GM18909 (cell line): ENCODE data around the gene LRRC53.

Experiments used
- ATAC-seq: cut with Tn5 transposase; IDR thresholded peaks from one replicate; pipeline ENCODE4 v1.9.1; 2021; ENCODE audit warnings: mild to moderate bottlenecking; ENCODE audit not compliant: unreplicated experiment, poor library complexity

LRRC53 gene

GRCh38 chr1:74453277-74453676, 59.1 kb downstream of the LRRC53 start:
- no peak for ATAC-seq

GRCh38 chr1:74452035-74452434, 60.4 kb downstream of the LRRC53 start:
- no peak for ATAC-seq

DNA sequence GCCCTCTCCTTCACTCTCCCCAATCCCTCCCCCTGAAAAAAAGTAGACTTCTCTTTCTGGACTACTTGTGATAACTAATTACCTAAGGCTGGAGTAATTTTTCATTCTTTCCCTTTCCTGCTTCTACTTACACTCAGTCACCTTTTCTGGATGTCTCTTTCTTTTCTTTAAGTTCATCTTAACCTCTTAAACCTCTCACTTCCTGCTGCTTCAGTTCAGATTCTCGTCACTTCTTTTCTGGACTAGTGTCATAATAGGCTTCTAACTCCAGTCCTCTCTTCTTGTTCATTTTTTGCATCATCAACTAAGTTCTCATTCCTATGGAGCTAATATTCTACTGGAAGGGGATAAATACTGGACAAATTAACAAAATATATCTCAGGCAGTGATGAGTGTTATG, 75.4 kb downstream of the LRRC53 start:
- ATAC-seq = no peak

DNA sequence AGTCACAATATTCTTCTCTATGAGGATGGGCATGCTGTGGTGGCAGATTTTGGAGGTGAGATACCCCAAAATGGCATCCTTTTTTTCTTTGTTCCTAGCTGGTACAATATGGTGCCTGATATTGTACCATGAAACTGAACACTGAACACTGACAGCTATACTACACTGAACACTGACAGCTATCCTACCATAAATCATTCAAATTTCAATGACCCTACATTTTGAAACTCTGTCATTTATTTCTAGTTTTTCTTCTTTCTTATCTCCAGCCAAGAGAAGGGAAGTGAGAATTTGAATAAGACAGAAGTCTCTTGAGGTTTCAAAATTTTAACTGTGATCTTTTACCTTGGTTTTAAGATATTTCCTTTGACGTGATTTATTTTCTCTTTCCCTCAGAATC, 76.3 kb downstream of the LRRC53 start:
- ATAC-seq = no peak

DNA sequence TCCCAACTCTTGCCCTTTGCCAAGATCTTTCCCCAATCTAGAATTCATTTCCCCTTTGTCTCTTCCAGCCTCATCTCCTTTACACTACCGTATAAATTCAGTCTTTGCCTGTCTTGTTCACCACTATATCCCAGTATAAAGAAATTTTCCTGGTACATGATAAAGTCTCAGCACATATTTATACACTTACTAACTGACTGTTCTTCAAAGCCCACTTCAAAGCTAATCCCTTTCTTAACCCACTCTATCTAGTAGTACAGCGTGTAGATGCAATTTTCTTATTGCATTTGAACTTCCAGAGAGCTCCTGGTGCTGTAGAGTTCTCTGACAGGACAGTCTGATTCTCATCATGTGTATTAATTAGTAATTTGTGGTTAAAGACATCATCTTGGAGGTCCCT, 78.1 kb downstream of the LRRC53 start:
- no peak for ATAC-seq

GRCh38 chr1:74432325-74432724, 80.1 kb downstream of the LRRC53 start:
- ATAC-seq = no peak

DNA sequence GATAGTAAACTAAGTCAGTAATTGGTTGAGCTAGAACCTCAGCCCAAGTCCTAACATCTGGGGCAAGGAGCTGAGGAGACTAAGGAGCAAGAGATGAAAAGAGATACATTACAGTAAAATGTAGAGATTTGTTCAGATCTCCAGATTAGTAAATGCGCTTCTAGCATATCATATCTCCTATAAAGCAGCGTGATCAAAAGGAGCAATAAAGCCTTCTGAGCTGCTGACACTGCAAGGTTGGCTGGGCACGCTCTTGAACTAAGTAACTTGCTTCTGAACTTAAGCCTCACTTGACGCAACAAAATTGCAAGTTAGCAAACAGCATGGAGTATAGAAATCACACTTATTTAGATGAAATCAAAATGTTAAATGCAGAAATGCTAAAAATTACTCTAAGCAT, 80.9 kb downstream of the LRRC53 start:
- no peak for ATAC-seq

GRCh38 chr1:74430342-74430934, 82.0 kb downstream of the LRRC53 start:
- ATAC-seq = no peak

GRCh38 chr1:74429580-74429979, 82.8 kb downstream of the LRRC53 start:
- ATAC-seq = no peak

GRCh38 chr1:74427681-74428080, 84.7 kb downstream of the LRRC53 start:
- no peak for ATAC-seq

- ATAC-seq = no peak
These were observed 86.0 kb downstream of the LRRC53 start for GRCh38 chr1:74426208-74426937.

GRCh38 chr1:74425676-74426075, 86.7 kb downstream of the LRRC53 start:
- ATAC-seq = no peak

GRCh38 chr1:74423471-74423870, 88.9 kb downstream of the LRRC53 start:
- no peak for ATAC-seq

DNA sequence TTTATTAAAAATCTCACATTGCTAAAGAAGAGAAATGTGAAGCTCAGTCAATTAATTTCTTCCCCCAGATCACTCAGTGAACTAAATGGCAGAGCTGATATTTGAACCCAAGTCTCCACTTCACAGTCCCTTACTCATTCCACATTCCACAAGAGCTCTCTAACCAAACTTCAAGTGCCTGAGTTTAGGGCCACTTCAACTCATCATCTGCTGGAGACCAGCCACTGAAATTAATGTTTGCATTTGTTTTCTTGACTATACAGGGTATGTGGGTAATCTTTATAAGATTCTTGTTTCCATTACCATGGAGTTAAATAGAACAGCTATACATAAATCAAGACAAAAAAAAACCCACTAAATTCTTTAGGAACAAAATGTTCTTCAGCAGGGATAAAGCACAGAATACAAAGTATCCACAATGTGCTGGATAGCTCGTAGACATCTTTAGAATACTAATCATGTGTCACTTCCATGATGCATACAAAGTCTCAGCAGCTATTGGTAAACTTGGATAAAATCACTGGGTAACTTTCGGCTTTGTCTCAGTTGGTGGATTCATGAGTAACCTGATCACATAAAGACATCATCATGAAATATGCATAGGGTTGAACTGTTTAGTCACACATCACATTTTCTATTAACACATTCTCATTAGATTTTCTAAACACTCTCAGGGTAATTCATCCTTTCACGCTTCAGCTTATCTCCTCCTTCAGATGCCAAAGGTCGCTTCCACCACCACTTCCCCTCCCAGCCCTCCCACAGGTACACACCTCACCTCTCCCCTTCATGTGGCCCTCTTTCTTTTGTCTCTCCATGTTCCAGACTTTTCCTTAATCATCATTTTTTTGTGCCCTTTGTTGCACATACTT, 89.8 kb downstream of the LRRC53 start:
- ATAC-seq = no peak

GRCh38 chr1:74420467-74420866, 91.9 kb downstream of the LRRC53 start:
- ATAC-seq = no peak
